Muscle layer of duodenum (tissue), 2 donors: Measurements from ENCODE around the gene SPIRE1.

ENCODE experiments used
- H3K27ac ChIP-seq: one replicate; pipeline ENCODE4 v1.7.0; 2013; ENCODE audit warnings: mild to moderate bottlenecking, low read length
- H3K27me3 ChIP-seq: one replicate; pipeline ENCODE4 v1.7.0; 2013; ENCODE audit warnings: low read depth, mild to moderate bottlenecking, control low read depth, low read length
- H3K36me3 ChIP-seq, 2 donors: one replicate each; pipeline ENCODE4 v1.7.0; 2013; ENCODE audit warnings: low read length in 2 of 2, control low read depth in 1 of 2, mild to moderate bottlenecking in 1 of 2; ENCODE audit not compliant: insufficient read depth in 2 of 2, control insufficient read depth in 1 of 2
- H3K4me1 ChIP-seq, 2 donors: one replicate each; pipeline ENCODE4 v1.7.0; 2013; ENCODE audit warnings: low read length in 2 of 2, mild to moderate bottlenecking in 2 of 2, control low read depth in 1 of 2, moderate library complexity in 1 of 2; ENCODE audit not compliant: insufficient read depth in 2 of 2, control insufficient read depth in 1 of 2
- H3K4me3 ChIP-seq, 2 donors: one replicate each; pipeline ENCODE4 v1.7.0; 2013; ENCODE audit warnings: low read length in 2 of 2, low read depth in 1 of 2, mild to moderate bottlenecking in 1 of 2
- H3K9me3 ChIP-seq, 2 donors: one replicate each; pipeline ENCODE4 v1.7.0; 2013; ENCODE audit warnings: low read length in 2 of 2, control low read depth in 1 of 2, mild to moderate bottlenecking in 1 of 2; ENCODE audit not compliant: control insufficient read depth in 1 of 2
- donor health status: healthy.

The SPIRE1 gene

DNA sequence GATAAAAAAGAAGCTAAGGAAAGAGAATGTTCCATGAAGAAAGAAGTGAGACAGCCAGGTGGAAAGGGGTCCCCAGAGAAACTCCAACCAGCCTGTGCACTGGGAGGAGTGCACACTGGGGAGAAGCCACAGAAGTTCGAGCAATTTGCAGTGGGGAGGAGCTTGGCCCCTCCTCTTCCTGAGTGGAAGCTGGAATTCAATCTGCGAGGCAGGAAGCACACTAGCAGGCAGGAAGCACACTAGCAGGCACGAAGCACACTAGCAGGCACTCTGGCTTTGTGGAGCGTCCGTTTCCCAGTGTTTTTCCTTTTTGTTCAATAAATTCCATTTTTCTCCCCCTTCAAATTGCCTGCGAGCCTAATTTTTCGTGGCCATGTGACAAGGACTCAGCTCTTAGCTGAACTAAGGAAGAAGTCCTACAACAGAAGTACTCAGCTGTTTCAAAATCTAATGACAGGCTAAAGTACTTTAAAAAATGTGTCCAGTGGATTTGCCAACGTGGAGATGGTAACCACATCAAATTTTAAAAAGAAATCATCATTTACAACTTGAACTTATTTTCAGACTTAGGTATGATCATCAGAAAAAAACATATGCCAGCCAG lies 21.4 kb upstream of the SPIRE1 start:
- Histone ChIP-seq H3K4me1 (no peaks in the 10 kb centered on the region), H3K36me3 (peaks cover 2 to 6% of the 10 kb centered on the region in 2 donors), H3K4me3 (peak overlapping the region; percentile 33 to 50), H3K27me3 (no peaks in the 10 kb centered on the region), H3K9me3 (no peaks in the 10 kb centered on the region), H3K27ac (peak overlapping the region; percentile 69)

DNA sequence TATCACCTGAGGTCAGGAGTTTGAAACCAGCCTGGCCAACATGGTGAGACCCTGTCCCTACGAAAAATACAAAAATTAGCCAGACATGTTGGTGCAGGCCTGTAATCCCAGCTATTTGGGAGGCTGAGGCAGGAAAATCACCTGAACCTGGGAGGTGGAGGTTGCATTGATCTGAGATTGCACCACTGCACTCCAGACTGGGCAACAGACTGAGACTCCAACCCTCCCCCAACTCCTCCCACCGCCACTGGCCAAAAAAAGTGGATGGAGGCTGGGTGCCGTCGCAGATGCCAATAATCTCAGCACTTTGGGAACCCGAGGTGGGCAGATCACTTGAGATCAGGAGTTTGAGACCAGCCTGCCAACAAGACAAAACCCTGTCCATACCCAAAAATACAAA lies 10.1 kb upstream of the SPIRE1 start:
- Histone ChIP-seq H3K27ac (no peak overlapping the region), H3K4me1 (no peaks in the 10 kb centered on the region), H3K27me3 (no peaks in the 10 kb centered on the region), H3K9me3 (no peaks in the 10 kb centered on the region), H3K36me3 (peaks cover 0 to 4% of the 10 kb centered on the region in 2 donors), H3K4me3 (no peak overlapping the region)

DNA sequence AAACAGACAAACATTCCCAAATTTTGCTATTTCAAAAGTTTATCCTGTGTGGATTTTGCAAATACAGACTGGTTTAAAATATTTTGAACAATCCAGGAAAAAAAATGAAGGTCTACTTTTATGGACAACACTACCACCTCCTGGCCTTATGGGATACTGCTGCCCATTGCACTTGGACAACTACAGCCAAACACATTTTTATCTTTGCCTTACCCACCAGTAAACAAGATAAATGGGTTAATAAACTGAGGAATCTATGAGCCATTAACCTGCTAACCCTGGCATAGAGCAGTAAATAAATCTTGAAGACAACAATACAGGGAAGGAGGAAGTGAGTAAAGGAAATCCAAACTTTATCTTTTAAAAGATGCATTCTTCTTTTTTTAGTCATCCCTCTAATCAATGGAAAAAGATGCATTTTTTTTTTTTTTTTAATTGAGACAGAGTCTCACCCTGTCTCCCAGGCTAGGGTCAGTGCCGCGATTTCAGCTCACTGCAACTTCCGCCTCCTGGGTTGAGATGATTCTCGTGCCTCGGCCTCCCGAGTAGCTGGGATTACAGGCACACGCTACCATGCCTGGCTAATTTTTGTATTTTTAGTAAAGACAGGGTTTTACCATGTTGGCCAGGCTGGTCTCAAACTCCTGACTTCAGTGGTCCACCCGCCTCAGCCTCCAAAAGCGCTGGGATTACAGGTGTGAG lies 2.1 kb upstream of the SPIRE1 start:
- Histone ChIP-seq H3K27me3 (no peaks in the 10 kb centered on the region), H3K4me1 (peaks cover 7% of the 10 kb centered on the region in 2 donors), H3K9me3 (no peaks in the 10 kb centered on the region), H3K36me3 (no peaks in the 10 kb centered on the region), H3K27ac (no peak overlapping the region), H3K4me3 (no peak overlapping the region)

DNA sequence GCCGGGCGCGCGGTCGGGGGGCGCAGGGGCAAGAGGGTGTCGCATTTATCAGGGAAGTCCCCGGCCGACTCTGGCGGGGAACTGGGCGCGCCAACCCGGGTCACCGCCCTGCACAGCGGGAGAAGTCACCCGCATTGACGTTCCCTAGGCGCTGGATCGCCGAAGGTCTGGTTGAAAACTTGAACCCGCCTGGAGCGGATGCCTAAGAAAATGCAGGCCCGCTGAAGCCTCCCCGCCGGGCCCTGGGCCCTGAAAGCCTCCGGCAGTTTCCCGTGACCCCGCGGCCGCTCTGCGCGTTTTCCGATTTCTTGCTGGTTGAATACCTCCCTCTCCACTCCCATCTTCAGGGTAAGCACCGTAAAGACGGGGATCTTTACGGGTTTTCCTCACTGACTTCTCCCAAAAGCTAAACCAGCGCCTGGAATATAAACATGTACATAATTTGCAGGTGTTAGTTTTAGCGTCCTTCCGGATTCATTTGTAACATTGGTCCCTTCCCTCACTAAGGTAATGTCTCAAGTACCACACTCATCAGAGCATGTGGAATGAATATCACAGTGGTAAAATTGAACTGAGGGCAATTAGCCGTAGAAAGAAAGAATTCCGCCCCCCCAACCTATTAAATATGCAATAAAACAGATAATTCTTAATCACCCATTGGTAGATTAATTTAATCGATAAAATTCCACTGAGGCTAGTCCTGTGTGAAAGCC lies 675 bp upstream of the SPIRE1 start:
- H3K9me3 ChIP-seq = no peaks in the 10 kb centered on the region
- H3K27me3 ChIP-seq = no peaks in the 10 kb centered on the region
- H3K4me3 ChIP-seq = peak overlapping the region in 1 of 2 donors; percentile 74
- H3K36me3 ChIP-seq = no peaks in the 10 kb centered on the region
- peaks cover 7% of the 10 kb centered on the region in 2 donors for H3K4me1 ChIP-seq
- peak overlapping the region; percentile 31 for H3K27ac ChIP-seq

DNA sequence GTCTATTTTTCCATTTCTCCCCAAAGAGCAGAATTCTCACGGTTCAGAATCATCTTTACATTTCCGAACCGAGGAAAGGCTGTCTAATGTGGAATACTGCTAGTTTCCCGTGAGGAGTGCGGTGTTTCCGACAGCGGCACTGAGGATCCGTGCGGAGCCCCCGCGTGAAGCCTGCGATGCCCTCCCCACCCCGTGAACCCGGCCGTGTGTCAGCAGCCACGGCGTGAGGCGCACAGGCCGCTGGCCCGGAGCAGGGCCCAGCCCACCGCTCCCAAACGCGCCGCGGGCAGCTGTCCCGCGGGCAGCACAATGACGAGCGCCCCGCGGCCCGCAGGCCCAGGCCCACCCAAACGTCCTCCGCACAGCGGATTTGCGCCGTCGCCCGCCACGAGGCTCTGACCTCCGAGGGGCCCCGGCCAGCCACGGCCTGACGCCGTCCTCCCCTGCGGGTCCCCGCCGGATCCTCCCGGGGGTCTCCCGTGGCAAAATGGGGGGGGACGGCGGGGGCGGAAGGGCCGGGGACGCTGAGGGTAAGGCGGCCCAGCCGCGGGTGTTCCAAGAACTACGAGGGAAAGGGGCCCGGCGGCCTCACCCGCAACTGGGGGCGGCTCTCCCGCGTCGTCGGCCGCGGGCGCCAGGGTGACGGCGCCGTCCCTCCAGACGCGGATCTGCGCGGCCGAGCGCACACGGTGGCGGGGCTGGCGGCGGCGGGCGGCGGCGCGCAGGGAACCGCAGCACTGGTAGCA lies 796 bp downstream of the SPIRE1 start:
- peak overlapping the region; percentile 74 for H3K4me3 ChIP-seq
- no peaks in the 10 kb centered on the region for H3K36me3 ChIP-seq
- peak overlapping the region; percentile 80 for H3K27ac ChIP-seq
- H3K27me3 ChIP-seq = no peaks in the 10 kb centered on the region
- H3K9me3 ChIP-seq = no peaks in the 10 kb centered on the region
- peaks cover 7% of the 10 kb centered on the region in 2 donors for H3K4me1 ChIP-seq

DNA sequence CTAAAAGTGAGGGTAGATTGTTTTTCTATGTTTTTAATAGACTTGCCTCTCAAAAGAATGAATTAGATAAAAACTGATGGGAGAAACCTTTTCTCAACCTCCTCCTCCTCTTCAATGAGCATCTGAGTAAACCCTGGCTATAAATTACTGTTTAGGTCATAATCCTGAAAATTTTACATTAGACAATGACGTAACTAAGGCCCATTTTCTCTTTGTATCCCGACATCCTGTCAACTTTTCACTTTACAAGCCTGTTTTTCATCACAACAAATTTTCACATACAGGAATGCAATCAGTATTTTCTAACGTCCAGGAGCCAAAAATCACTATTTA lies 1.3 kb downstream of the SPIRE1 start:
- Histone ChIP-seq H3K9me3 (no peaks in the 10 kb centered on the region), H3K4me1 (peaks cover 7% of the 10 kb centered on the region in 2 donors), H3K4me3 (peak overlapping the region; percentile 74), H3K27me3 (no peaks in the 10 kb centered on the region), H3K27ac (peak overlapping the region; percentile 80), H3K36me3 (no peaks in the 10 kb centered on the region)

DNA sequence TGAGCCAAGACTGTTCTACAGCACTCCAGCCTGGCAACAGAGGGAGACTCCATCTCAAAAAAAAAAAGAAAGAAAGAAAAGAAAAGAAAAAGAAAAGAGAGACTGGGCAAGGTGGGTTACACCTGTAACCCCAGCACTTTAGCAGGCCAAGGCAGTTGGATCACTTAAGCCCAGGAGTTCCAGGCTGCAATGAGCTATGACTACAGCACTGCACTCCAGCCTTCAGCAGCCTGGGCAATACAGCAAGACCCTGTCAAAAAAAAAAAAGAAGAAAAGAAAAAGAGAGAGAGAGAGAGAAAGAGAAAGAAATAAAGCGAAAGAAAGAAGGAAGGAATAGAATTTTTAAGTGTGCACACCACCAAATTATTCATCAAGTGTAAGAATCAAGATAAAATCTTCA lies 2.9 kb downstream of the SPIRE1 start:
- Histone ChIP-seq H3K4me3 (no peak overlapping the region), H3K36me3 (no peaks in the 10 kb centered on the region), H3K4me1 (peaks cover 7% of the 10 kb centered on the region in 2 donors), H3K27ac (no peak overlapping the region), H3K27me3 (no peaks in the 10 kb centered on the region), H3K9me3 (no peaks in the 10 kb centered on the region)

DNA sequence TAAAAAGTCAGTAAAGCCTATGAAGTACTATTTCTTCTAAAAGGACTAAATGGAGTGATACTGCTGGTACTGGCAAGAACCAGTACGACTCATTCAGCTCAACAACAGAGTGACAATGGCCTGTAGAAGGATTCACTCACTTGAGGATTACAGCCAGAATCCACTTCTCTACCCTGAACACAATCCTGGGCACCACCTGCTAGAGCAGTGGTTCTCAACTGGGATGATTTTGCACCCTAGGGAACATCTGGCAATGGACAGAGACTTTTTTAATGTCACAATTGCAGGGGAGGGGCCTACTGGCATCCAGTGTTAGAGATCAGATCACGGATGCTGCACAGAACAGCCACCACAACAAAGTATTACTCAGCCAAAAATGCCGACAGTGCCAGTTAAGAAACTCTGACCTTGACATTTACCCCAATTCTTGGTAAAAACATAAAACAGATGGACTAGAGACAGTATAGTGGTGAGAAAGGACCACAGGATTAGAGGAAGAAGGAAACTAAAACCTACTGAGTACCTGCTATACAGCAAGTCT lies 5.0 kb downstream of the SPIRE1 start:
- Histone ChIP-seq H3K27me3 (no peaks in the 10 kb centered on the region), H3K36me3 (no peaks in the 10 kb centered on the region), H3K4me3 (no peak overlapping the region), H3K4me1 (peaks cover 4 to 7% of the 10 kb centered on the region in 2 donors), H3K9me3 (no peaks in the 10 kb centered on the region), H3K27ac (no peak overlapping the region)

DNA sequence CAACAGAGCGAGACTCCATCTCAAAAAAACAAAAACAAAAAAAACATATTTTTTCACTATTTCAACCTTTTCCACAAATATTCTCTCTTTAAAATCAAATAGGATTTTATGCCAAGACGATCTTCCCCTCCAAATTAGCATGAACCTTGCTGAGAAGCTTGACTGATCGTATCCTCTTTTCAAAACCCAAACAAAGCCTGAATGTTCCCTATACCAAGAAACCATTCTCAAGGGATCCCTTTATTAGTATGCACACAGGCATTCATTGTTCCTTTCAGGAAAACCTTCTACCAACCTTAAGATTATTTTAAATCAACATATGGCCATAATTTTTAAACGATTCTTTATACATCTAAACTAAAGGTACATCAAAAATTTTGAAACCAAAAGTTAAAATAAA lies 6.3 kb downstream of the SPIRE1 start:
- H3K9me3 ChIP-seq = no peaks in the 10 kb centered on the region
- H3K27ac ChIP-seq = no peak overlapping the region
- no peak overlapping the region for H3K4me3 ChIP-seq
- H3K4me1 ChIP-seq = peaks cover 3 to 5% of the 10 kb centered on the region in 2 donors
- no peaks in the 10 kb centered on the region for H3K27me3 ChIP-seq
- H3K36me3 ChIP-seq = no peaks in the 10 kb centered on the region

DNA sequence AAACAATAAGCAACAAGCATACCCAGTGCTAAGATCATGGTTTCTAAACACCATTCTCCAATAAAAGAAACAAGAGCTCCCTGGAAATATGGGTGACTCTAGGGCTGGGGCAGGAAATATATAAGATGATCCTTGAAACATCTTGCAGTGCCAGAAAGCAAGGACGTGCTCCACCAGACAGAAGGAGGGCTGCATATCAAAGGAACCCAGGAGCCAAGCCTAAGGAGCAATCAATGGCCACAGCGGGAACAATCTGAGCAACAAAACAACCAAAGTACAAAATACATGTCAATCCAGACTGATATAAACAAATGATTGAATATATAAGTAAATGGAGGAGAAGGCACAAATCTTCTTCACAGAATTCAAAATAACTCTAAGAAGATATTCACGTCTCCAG lies 10.1 kb downstream of the SPIRE1 start:
- H3K36me3 ChIP-seq = no peaks in the 10 kb centered on the region
- no peak overlapping the region for H3K4me3 ChIP-seq
- H3K4me1 ChIP-seq = peaks cover 4% of the 10 kb centered on the region in 2 donors
- H3K27me3 ChIP-seq = no peaks in the 10 kb centered on the region
- H3K27ac ChIP-seq = no peak overlapping the region
- no peaks in the 10 kb centered on the region for H3K9me3 ChIP-seq

DNA sequence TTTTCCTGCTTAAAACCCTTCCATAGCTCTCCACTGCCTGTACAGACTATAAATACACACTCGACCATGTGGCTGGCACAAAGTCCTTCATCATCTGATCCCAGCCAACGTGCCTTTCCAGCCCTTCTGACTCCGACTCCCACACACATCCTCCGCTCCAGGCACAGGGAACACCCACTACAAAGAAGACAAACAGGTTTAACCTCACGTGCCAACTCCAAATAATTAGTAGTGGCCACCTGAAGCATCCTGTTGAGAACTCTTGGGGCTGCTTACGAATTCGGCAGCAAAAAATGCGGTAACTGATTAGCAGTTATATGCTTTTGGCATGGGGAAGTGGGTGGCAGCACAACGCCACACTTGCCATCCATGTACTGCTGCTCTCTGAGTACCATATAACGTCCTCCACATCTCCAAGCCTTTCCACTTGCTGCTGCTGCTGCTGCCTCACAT lies 12.1 kb downstream of the SPIRE1 start:
- peaks cover 4% of the 10 kb centered on the region in 2 donors for H3K4me1 ChIP-seq
- no peak overlapping the region for H3K4me3 ChIP-seq
- H3K36me3 ChIP-seq = no peaks in the 10 kb centered on the region
- no peak overlapping the region for H3K27ac ChIP-seq
- no peaks in the 10 kb centered on the region for H3K9me3 ChIP-seq
- H3K27me3 ChIP-seq = no peaks in the 10 kb centered on the region
